ENCODE data around the gene SYNE4. TPM values are rescaled to one million over a fixed set of nuclear protein-coding genes. Genes with fewer than 3 reads are reported as not detected.
"Not testable (repeated sequence)": the region's sequence is repeated elsewhere in the genome, so short reads cannot be mapped to it uniquely, and the experiment has no call there.

SYNE4 gene, protein sequence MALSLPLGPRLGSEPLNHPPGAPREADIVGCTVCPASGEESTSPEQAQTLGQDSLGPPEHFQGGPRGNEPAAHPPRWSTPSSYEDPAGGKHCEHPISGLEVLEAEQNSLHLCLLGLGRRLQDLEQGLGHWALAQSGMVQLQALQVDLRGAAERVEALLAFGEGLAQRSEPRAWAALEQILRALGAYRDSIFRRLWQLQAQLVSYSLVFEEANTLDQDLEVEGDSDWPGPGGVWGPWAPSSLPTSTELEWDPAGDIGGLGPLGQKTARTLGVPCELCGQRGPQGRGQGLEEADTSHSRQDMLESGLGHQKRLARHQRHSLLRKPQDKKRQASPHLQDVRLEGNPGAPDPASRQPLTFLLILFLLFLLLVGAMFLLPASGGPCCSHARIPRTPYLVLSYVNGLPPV
- total RNA-seq, result not detected

DNA sequence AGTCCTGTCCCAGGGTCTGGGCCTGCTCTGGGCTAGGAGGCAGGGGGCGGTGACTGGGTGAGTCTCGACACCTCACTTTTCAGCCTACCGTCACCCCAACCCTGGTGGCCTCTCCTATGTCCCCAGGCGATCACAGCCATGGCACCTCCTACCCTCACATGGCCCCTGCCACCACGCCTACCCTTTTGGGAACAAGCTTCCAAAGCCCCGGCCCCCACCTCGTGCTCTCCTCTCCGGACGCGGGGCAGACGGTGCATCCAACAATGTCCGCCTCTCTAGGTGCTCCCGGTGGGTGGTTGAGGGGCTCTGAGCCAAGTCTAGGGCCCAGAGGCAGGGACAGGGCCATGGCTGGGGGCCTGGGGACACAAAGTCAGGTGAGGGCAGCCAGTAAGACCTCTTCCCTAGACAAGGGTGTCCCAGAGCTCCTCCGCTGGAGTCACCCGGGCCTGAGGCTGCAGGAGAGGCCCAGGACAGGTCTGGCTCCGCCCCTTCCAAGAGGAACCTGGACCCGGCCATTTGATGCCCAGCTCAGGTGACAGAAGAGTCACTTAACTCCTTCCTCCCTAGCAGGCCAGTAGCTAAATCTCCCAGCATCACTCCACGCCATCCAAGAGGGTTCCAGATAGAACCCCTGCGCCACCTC is at the start of gene SYNE4:
Gene SYNE4 (minus strand): TSS at position 478 of the 643 bp plus-strand sequence. CDS start 132 bp downstream, at position 346.
- DNase-seq, result no peak

DNA sequence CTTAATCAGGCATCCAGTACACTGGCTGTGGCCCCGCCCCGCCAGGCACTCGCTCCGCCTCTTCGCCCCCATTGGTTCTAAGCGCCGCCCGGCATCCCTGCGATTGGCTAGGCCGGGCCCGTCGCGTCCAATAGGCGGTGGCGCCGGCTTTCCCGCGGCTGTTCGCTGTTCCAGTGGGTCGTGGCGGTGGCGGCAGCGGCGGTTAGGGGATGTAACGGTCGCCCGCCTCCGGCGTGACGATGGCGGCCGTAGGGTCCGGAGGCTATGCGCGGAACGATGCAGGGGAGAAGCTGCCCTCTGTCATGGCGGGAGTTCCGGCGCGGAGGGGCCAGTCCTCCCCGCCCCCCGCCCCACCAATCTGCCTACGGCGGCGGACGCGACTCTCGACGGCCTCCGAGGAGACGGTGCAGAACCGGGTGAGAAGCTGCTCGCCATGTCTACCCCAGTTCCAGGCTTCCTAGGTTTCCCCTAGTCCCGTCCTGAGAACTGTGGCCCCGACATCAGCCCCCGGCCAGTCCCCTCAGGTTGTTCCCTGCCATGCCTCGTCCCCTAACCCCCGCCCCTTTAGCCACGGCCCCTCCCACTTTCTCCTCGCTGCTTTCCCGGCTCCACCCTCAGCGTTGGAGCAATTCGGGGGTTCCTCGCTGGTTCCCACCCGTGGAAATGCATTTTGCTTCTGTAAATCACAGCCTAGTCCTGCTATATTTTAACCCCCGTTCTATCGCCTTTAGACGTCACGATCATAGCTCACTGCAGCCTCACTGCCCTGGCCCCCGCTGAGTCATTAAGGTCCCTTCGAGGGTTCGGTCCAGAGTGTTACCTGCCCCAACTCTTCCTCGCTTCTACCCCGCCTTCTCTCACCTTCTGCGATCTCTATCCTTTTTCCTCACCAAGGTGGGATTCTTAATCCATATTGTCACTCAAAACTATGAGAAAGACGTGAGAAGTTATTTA is 46.4 kb upstream of the SYNE4 start, which contains the start of gene WDR62:
Gene WDR62 (plus strand): TSS at position 165 of the 954 bp plus-strand sequence. CDS start 75 bp downstream, at position 240.
- peak; percentile 95 for DNase-seq

DNA sequence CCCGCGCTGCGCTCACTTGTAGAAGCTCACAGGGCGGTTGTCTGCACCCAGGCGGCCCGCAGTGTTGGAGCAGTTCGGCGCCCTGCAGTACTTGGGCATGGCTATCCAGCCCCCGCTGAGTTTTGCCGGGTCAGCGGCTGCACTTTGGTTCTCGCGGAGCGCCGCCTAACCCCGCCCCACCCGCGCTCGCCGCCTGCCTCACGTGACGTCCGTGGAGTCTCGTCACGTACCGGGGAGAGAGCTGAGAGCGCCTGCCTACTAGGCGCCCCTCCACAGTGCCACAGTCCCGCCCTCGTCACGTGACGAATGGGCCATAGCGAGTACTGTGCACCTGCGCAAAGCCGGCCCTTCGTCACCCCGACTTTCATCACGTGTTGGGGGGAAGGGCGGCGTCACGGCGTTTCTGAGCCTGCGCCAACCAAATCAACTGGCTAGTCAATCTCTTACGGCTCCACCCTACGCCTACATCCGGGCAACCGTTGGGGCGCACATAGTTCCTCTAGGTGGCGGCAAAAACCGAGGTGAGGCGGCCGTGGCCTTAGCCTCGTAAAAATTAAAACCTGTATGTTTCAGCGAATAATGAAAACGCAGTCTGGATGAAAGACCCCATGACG is 45.6 kb upstream of the SYNE4 start, which contains the start of gene THAP8:
Gene THAP8 (minus strand): TSS at position 167 of the 614 bp plus-strand sequence. CDS start 68 bp downstream, at position 99.
- DNase-seq, result peak; percentile 99

DNA sequence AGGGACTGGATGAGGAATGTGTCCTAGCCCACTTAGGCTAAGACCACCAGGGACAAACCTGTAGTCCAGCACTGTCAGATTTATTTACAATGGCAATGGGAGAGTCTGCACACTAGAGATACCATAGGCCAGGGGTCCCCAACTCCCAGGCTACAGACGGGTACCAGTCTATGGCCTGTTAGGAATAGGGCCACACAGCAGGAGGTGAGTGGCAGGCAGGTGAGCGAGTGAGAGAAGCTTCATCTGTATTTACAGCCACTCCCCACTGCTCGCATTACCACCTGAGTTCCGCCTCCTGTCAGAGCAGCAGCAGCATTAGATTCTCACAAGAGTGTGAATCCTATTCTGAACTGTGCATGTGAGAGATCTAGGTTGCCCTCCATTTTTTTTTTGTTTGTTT is 43.0 kb upstream of the SYNE4 start:
- DNase-seq, result no peak

DNA sequence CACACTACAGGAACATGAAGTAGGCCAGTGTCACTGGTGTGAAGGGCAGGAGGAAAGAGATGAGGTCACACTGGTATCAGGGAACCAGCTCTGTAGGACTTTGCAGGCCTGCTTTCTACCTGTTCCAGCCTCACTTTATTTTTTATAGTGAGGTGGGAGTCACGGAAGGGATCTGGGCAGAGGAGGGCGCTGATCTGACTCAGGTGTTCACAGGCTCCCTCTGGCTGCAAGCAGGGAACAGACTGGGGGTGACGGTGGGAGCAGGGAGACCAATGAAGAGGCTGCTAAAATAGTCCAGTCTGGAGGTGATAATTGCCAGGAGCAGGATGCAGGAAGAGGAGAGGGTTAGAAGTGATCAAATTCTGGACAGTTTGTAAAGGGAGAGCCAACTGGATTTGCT is 42.6 kb upstream of the SYNE4 start:
- DNase-seq, result no peak

DNA sequence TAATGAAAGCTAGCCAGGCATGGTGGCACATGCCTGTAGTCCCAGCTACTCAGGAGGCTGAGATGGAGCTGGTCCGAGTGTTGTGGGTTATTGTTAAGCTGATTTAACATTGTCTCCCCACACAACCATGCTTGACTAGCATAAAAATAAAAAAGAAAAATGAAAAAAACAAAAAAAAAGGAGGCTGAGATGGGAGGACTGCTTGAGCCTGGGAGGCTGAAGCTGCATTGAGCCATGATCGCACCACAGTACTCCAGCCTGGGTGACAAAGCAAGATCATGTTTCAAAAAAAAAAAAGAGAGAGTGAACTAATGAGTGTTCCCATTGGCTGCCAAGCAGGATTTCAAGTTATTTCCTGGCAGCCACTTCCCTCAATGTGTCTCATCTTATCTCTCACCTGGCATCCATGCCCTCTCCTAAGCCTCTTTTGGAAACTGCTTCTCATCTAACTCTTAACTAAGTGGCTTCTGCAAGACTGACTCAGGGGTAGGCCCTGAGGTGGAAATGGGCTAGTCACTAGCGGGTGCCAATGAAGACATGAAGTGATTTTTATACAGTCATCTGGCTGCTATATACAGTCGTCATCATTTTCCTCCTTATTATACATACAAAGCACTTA is 40.6 kb upstream of the SYNE4 start:
- DNase-seq, result no peak

DNA sequence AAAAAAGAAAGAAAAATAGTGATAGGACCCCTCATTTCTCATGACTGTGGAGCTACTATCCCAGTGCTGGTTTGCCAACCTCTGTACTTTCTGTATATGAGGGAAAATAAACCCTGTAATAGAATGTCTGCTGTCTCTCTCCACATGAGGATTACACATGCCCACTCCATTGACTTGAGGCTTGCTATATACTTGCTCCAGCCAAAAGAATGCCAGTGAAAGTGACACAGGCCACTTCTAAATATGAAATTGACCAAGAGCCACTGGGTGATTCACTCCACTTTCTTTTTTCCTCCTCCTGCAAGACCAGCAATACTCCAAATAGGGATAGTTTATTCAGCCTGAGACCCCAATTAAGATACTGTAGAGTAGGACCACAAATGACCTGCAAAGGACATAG is 39.2 kb upstream of the SYNE4 start:
- DNase-seq, result no peak

DNA sequence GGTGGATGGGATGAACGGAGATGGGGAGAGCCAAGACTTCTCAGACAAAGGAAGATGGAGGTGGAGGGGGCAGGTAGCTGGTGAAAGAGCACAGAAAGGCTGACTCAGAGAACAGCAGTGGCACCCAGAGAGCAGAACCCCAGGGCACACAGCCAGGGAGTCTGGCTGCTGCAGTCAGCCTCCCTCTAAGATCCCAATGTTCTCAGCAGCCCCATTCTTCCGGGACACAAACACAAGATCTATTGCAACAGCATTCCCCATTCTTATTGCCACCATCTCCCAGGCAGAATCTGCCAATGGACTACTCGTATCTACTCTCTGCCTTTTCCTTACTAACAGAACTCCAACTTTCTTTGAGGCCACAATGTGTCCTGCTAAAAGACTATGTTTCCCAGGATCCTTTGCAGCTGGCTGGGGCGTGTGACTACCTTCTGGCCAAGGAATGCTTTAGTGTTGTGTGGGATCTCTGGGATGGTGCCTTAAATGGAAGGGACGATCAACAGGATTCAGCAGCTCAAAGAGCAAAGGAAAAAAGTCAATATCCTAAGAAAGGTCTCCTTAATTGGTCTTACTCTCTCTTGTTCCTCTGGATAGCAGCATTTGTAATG is 37.9 kb upstream of the SYNE4 start:
- DNase-seq, result no peak

DNA sequence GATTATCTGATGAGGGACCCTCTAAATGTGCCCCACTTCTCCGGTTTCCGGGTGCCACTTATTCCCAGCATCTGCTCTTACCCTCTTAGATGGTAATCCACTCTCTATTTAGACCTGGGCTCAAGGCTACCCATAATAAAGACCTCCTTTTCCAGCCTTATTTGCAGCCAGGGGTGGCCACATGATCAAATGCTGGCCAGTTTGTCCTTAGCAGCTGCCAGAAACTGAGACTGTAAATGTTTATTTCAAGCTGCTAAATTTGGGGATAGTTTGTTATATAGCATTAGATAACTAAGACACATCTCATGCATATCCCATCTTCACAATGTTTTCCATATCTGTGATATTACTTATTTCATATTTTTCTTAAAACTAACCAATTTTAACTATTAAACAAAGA is 35.3 kb upstream of the SYNE4 start:
- DNase-seq, result no peak

DNA sequence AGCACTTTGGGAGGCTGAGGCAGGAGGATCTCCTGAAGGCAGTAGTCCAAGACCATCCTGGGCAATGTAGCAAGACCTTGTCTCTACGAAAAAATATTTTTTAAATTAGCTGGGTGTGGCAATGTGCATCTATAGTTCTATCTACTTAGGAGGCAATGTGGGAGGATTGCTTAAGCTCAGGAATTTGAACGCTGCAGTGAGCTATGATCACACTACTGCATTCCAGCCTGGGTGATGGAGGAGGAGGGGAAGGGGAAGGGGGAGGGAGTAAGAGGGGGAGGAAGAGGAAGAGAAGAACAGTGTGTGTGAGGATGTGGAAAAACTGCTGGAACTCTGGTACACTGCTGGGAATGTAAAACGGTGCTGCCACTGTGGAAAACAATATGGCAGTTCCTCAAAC is 33.2 kb upstream of the SYNE4 start:
- DNase-seq, result no peak

DNA sequence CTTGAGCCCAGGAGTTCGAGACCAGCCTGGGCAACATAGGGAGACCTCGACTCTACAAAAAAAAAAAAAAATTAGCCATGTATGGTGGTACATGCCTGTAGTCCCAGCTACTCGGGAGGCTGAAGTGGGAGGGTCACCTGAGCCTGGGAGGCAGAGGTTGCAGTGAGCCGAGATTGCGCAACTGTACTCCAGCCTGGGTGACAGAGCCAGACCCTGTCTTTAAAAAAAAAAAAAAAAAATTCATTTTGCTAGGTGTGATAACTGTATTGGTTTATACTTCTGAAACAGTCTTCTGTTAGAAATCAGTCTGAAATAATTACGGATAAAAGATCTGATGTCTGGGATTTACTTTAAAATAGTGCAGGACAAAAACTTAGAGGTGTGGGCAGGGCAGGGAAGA is 32.5 kb upstream of the SYNE4 start:
- not testable (repeated sequence) for DNase-seq

DNA sequence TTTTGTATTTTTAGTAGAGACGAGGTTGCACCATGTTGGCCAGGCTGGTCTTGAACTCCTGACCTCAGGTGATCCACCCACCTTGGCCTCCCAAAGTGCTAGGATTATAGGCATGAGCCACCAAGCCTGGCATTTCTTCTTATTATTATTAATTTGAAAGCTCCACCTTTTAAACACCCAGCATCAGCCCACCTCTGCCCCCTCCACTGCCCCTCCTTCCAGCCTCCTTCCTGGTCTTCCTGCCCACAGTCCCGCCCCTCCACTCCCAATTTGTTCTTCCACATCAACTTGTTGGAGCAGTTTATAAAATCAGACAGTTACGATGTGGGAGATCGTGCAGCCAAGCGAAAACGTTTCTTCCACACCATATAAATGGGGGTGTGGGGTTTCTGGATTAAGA is 31.9 kb upstream of the SYNE4 start:
- DNase-seq, result no peak

DNA sequence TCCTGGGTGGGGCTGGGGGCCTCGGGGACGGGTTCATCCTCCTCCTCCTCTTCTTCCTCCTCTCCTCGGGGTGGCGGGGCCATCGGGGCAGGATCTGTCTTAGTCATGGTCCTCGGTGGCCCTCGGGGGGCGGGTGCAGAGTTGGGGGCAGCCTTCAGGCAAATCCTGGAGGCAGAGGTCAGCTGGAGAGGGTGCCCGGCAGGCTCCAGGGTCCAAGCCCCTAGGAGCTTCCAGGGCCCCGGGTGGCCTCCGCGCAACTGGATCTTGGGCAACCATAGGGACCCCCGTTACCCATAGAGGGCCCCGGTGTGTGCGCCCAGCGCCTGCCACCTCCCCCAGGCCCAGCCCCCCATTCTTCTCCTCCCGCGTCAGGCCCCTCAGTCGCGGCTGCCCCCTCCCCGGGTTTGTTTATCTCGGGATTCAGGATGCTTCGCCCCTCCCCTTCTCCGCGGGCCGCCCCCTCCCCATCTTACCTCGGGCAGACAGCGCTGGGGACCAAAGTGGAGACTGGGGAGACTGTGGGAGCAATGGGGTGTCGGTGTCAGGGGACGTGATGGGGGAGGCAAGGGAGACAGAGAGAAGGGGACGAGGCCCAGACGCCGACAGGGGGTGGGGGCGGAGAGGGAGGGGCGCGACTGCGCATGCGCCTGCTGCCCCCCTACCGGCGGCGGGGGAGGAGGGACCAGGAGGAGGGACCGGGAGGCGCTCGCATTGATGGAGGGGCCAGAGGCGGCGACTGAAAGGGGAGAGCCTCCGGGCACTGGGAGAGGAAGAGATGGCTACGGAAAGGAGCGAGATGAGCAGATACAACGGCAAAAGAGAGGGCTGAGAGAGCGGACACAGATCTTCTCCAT is 23.9 kb upstream of the SYNE4 start, which contains the start of gene CLIP3:
Gene CLIP3 (minus strand): TSS at position 623 of the 854 bp plus-strand sequence. CDS start 516 bp downstream, at position 107.
- peak; percentile 80 for DNase-seq

DNA sequence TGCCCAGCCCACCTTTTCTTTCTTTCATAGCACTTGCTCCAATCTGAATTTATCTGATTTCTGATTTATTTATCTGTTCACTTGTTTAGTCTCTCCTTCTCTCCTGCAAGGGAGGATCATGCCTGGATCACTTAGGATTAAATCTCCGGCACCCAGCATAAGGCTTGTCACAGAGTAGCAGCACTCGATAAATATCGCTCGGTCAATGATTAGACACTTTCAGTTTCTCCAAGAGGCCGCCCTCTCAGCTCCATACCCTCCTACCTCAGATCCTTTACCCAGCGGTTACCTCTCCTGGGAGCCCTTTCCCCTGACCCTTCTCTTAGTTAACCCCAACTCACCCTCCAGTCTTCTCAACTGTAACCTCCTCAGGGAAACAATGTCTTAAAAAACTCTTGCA is 22.7 kb upstream of the SYNE4 start:
- DNase-seq, result no peak

DNA sequence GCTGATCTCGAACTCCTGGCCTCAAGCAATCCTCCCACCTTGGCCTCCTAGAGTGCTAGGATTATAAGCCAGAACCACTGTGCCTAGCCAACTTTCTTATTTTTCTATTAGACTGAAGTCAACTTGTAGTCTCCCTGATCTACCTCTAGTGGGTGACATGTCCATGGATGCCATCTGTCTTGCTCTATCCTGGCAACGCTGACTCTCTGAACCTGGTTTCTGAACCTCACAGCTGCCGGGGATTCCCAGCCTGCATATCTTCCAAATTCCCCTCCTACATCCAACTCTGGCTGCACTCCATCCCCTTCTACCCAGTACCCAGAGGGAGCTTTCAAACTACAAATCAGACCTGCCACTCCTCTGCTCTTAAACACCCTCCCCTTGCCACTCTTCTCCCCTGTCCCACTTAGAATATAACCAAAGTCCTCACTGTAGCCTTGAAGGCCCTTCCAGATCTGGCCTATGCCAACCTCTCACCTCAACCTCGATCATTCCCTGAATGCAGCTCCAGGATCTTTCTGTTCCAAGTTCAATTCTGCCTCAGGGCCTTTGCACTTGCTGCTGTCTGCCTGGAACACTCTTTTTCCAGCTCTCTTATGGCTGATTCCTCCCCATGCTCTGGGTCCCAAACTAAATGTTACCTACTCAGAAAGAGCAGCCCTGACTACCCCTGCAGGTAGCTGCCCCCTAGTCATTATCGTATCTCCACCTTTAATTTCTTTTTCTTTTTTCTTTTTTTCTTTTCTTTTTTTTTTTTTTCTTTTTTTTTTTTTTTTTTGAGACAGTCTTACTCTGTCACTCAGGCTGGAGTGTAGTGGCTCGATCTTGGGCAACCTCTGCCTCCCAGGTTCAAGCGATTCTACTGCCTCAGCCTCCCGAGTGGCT is 21.9 kb upstream of the SYNE4 start:
- DNase-seq, result no peak

DNA sequence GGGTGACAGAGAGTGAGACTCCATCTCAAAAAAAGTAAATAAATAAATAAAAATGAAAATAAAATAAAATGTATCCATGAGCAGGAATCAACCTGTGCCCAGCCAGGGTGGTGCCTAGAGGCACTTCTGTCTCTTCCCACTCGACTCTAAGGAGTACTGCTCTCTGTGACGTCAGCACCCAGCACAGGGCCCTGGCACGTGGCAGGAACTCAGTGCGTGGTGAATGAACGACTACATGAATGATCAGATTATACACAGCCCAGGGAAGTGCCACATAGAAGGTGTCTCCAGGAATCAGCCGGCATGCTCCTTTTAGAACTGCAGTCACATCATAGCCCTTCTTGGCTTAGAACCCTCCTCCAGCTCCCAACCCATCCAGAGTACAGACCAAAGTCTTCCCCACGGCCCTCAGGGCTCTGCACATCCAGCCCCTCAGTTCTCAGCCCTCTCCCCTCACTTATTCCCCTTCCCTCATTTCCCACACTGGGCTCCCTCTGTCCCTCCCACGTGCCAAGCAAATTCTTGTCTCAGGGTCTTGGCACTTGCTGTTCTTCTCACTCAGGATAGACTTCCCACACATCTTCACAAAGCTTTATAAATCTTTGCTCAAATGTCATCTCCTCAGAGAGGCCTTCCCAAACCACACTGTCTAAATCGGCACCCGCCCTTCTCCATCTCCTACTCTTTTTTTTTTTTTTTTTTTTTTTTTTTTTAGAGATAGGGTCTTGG is 19.9 kb upstream of the SYNE4 start:
- peak; percentile 53 for DNase-seq

DNA sequence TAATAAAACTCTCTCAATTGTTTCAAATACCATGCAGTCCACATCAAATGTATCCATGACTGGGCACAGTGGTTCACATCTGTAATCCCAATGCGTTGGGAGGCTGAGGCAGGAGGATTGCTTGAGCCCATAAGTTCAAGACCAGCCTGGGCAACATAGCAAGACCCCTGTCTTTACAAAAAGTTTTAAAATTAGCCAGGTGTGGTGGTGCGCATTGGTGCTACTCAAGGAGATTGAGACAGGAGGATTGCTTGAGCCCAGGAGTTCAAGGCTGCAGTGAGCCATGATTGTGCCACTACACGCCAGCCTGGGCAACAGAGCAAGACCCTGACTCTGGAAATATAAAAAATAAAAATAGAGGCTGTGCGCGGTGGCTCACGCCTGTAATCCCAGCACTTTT is 19.1 kb upstream of the SYNE4 start:
- DNase-seq, result no peak
